HG02759 (cell line): Measurements from ENCODE around the gene TTLL10.

Experiments
- ATAC-seq: cut with Tn5 transposase; IDR thresholded peaks from one replicate; pipeline ENCODE4 v1.9.1; 2021; ENCODE audit warnings: mild to moderate bottlenecking, moderate library complexity; ENCODE audit not compliant: unreplicated experiment

TTLL10 gene

GRCh38 chr1:1244192-1244811, 70.6 kb downstream of the TTLL10 start:
- ATAC-seq: no peak

DNA sequence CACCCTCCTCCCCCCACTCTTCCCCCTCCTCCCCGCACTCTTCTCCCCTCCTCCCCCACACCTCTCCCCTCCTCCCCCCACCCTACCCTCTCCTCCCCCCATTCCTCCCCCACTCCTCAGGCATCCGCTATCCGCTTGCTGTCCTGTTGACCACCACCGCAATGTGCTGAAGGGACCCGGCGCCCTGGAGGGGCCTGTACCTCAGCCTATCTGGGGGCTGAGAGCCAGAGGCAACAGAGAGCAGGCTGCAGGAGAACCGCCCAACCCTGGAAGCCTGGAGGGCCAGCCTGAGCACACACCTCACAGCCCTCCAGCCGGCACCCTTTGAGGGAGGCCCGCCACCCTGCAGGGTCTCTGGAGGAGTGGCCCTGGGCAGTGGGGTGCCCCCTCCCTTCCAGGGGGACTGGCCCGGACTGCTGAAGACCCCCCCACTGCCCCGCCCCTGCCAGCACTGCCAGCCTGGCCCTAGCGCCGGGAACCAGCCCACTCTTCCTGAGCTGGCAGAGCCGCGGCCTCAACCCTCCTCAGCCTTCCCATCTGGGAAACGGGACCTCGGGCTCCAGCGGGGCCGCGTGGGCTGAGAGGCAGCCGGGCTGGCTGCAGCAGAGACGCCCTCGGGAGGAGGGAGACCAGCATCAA, 71.6 kb downstream of the TTLL10 start:
- ATAC-seq: no peak

DNA sequence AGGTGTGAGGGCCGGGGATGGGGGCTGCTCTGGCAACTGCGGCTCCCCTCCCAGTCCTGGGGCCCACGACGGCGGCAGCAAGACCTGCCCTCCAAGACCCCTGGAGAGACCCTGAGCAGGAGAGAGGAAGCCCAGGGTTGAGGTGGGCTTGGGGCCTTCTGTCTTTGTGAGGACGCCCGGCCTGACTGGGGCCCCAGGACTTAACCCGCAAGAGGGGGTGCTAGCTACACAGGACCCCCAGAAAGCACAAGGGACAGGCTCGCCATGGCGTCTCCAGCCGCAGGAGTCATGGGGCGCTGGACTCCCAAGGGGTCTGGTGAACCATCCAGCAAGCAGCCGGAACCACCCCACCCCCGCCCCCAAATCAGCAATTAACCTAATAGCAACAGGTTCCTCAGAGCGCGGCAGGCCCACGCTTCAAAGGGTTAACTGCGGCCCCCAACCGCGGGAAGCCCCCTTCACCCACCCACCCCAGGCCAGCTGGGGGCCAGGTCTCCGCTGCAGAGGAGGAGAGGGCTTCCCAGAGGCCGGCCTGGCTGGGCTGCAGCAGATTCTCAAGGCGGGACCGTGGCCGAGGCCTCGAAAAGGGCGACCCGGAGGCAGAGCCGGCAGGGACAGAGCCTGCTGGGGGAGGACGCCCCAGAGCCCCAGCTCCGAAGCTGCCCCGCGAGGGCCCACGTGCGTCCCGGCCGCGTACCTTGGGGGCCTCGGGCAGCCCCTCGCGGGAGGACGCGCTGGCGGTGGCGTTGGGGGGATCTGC, 72.3 kb downstream of the TTLL10 start:
- no peak for ATAC-seq

- ATAC-seq: no peak
Measured at GRCh38 chr1:1246577-1247340, 73.1 kb downstream of the TTLL10 start, which contains the start of gene C1QTNF12. TSS of gene C1QTNF12 (minus strand) at chr1:1246722. CDS start at chr1:1246690, 32 bp downstream.

DNA sequence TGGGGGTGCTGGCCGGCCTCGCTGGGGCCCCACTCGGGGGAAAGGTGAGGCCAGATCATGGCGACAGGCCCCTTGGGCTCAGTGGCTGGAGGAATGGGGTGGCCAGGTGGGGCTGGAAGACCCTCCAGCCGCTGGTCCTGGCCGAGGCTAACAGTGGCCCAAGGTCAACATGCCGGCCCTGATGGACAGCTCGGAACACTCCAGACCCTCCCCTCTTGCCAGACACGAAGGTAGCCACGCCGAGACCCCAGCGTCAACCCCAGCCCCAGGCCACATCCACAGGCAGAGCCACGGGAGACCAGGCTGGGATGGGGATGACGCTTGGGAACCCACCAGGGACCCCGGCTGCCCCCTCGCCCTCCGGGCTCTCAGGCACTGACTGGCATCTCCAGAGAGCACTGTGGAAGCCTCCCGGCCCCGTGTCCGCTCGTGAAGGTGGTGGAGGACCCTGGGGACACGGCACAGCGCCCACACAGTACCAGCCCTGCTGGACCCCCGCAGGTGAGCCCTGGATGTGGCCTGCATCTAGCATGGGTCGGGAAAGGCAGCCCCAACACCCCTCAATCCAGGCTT, 73.7 kb downstream of the TTLL10 start:
- ATAC-seq: no peak
